Suprapubic skin (tissue), 4 donors: ENCODE measurements around the gene EYS. TPM values are rescaled to one million over a fixed set of nuclear protein-coding genes. Genes with fewer than 3 reads are reported as not detected.
"Not testable (repeated sequence)": the region's sequence is repeated elsewhere in the genome, so short reads cannot be mapped to it uniquely, and the experiment has no call there.

Experiments used
- DNase-seq, 2 donors: peaks; one replicate each; pipeline ENCODE4 v3.0.0-alpha.2; 2019; ENCODE audit warnings: low spot score in 2 of 2
- H3K27ac ChIP-seq: fragments of 200-600 bp; sonication (generic); one replicate; pipeline ENCODE4 v1.5.1; 2019
- H3K27me3 ChIP-seq: fragments of 200-600 bp; sonication (generic); one replicate; pipeline ENCODE4 v1.5.1; 2019
- H3K36me3 ChIP-seq: fragments of 200-600 bp; sonication (generic); one replicate; pipeline ENCODE4 v1.5.1; 2019
- H3K4me1 ChIP-seq: fragments of 200-600 bp; sonication (generic); one replicate; pipeline ENCODE4 v1.5.1; 2019
- H3K4me3 ChIP-seq: fragments of 200-600 bp; sonication (generic); one replicate; pipeline ENCODE4 v1.5.1; 2019; ENCODE audit warnings: mild to moderate bottlenecking
- H3K9me3 ChIP-seq: fragments of 200-600 bp; sonication (generic); one replicate; pipeline ENCODE4 v1.5.1; 2019
- CTCF ChIP-seq, 2 donors: fragments of 200-600 bp in 1 of 2; fragments of 450-650 bp in 1 of 2; sonication (generic) in 1 of 2; IDR thresholded peaks; one replicate each; pipeline ENCODE4 v1.5.1; 2016 to 2019; ENCODE audit warnings: antibody characterized with exemption in 2 of 2, mild to moderate bottlenecking in 1 of 2, moderate library complexity in 1 of 2
- EP300 ChIP-seq: sonication (generic); formaldehyde crosslinking; IDR thresholded peaks from one replicate; pipeline ENCODE4 v1.6.1; 2017; ENCODE audit warnings: antibody characterized with exemption
- POLR2A ChIP-seq, 2 donors: fragments of 450-650 bp; IDR thresholded peaks; one replicate each; pipeline ENCODE4 v1.6.1; 2017; ENCODE audit warnings: antibody characterized with exemption in 2 of 2, mild to moderate bottlenecking in 2 of 2, moderate library complexity in 2 of 2
- POLR2AphosphoS5 ChIP-seq, 3 donors: sonication (generic); formaldehyde crosslinking; IDR thresholded peaks; one replicate each; pipeline ENCODE4 v1.6.1; 2017; ENCODE audit warnings: antibody characterized with exemption in 3 of 3
- WGBS: methylation state at CpG from one replicate; pipeline ENCODE4 v1.1.5; 2018; 5-methylcytosine and 5-hydroxymethylcytosine counted together
- total RNA-seq, 4 donors: library from RNA; depleted of rRNA; stranded (reverse); fragments of >200 nt; gene quantifications; one replicate each; pipeline ENCODE4 v1.1.0, GENCODE V29; 2016

EYS gene
- total RNA-seq, 4 donors from 2014 or later: not detected

GRCh38 chr6:63945987-63946386 lies 1761.0 kb downstream of the EYS start:
- no peaks in the 10 kb centered on the region for H3K27me3 ChIP-seq
- H3K4me3 ChIP-seq: no peak overlapping the region
- H3K36me3 ChIP-seq: no peaks in the 10 kb centered on the region
- H3K4me1 ChIP-seq: no peaks in the 10 kb centered on the region
- no peak overlapping the region for H3K27ac ChIP-seq
- no peak for DNase-seq
- TF ChIP-seq POLR2A (IDR thresholded peaks at IDR 0.05) (no peak), CTCF (IDR thresholded peaks at IDR 0.05) (no peak), EP300 (no peak), POLR2AphosphoS5 (IDR thresholded peaks at IDR 0.05) (no peak)
- 79% methylated on average over 2 of the region's 2 CpGs for WGBS
- H3K9me3 ChIP-seq: no peaks in the 10 kb centered on the region

GRCh38 chr6:63943826-63944225 lies 1763.2 kb downstream of the EYS start:
- H3K27ac ChIP-seq: no peak overlapping the region
- no peak for DNase-seq
- TF ChIP-seq POLR2A (IDR thresholded peaks at IDR 0.05): no peak
- TF ChIP-seq POLR2AphosphoS5 (IDR thresholded peaks at IDR 0.05): no peak
- TF ChIP-seq EP300: no peak
- no peak overlapping the region for H3K4me3 ChIP-seq
- no peaks in the 10 kb centered on the region for H3K27me3 ChIP-seq
- no peaks in the 10 kb centered on the region for H3K36me3 ChIP-seq
- WGBS: 83% methylated on average over 1 of the region's 1 CpG
- no peaks in the 10 kb centered on the region for H3K4me1 ChIP-seq
- no peaks in the 10 kb centered on the region for H3K9me3 ChIP-seq

GRCh38 chr6:63941747-63942470 lies 1765.1 kb downstream of the EYS start:
- DNase-seq: no peak
- 60% methylated on average over 2 of the region's 2 CpGs for WGBS
- TF ChIP-seq EP300 (no peak), POLR2AphosphoS5 (IDR thresholded peaks at IDR 0.05) (no peak), POLR2A (IDR thresholded peaks at IDR 0.05) (no peak), CTCF (IDR thresholded peaks at IDR 0.05) (no peak)

GRCh38 chr6:63940056-63940455 lies 1767.0 kb downstream of the EYS start:
- H3K4me3 ChIP-seq: no peak overlapping the region
- no peaks in the 10 kb centered on the region for H3K9me3 ChIP-seq
- H3K36me3 ChIP-seq: no peaks in the 10 kb centered on the region
- no peak overlapping the region for H3K27ac ChIP-seq
- TF ChIP-seq CTCF (IDR thresholded peaks at IDR 0.05) (no peak), POLR2AphosphoS5 (IDR thresholded peaks at IDR 0.05) (no peak), EP300 (no peak), POLR2A (IDR thresholded peaks at IDR 0.05) (no peak)
- no peaks in the 10 kb centered on the region for H3K27me3 ChIP-seq
- H3K4me1 ChIP-seq: no peaks in the 10 kb centered on the region
- WGBS: 91% methylated on average over 1 of the region's 1 CpG
- DNase-seq: no peak

More at GRCh38 chr6:63941747-63942470, 1765.1 kb downstream of the EYS start:
- Histone ChIP-seq H3K27ac (no peak overlapping the region), H3K4me1 (no peaks in the 10 kb centered on the region), H3K4me3 (no peak overlapping the region), H3K9me3 (no peaks in the 10 kb centered on the region), H3K36me3 (no peaks in the 10 kb centered on the region), H3K27me3 (no peaks in the 10 kb centered on the region)

- TF ChIP-seq POLR2A (IDR thresholded peaks at IDR 0.05) (no peak), EP300 (no peak), POLR2AphosphoS5 (IDR thresholded peaks at IDR 0.05) (no peak), CTCF (IDR thresholded peaks at IDR 0.05) (no peak)
- H3K27me3 ChIP-seq: no peaks in the 10 kb centered on the region
- H3K27ac ChIP-seq: no peak overlapping the region
- no peak for DNase-seq
- H3K9me3 ChIP-seq: no peaks in the 10 kb centered on the region
- no peaks in the 10 kb centered on the region for H3K4me1 ChIP-seq
- H3K36me3 ChIP-seq: no peaks in the 10 kb centered on the region
- no peak overlapping the region for H3K4me3 ChIP-seq
Measured at GRCh38 chr6:63936399-63936798, 1770.6 kb downstream of the EYS start.

- no peaks in the 10 kb centered on the region for H3K36me3 ChIP-seq
- no peaks in the 10 kb centered on the region for H3K4me1 ChIP-seq
- H3K27me3 ChIP-seq: no peaks in the 10 kb centered on the region
- no peak overlapping the region for H3K4me3 ChIP-seq
- DNase-seq: no peak
- no peak for TF ChIP-seq CTCF (IDR thresholded peaks at IDR 0.05)
- TF ChIP-seq POLR2AphosphoS5 (IDR thresholded peaks at IDR 0.05): no peak
- TF ChIP-seq EP300: no peak
- no peak for TF ChIP-seq POLR2A (IDR thresholded peaks at IDR 0.05)
- H3K9me3 ChIP-seq: no peaks in the 10 kb centered on the region
- H3K27ac ChIP-seq: no peak overlapping the region
Measured at GRCh38 chr6:63935732-63936131, 1771.3 kb downstream of the EYS start.

GRCh38 chr6:63933948-63934347 lies 1773.1 kb downstream of the EYS start:
- 91% methylated on average over 3 of the region's 4 CpGs for WGBS
- H3K9me3 ChIP-seq, H3K36me3 ChIP-seq, H3K4me3 ChIP-seq, DNase-seq, H3K27ac ChIP-seq, H3K4me1 ChIP-seq, H3K27me3 ChIP-seq: not testable (repeated sequence)
